H1 (cell line): ENCODE data around the gene ACTN2. TPM values are rescaled to one million over a fixed set of nuclear protein-coding genes. Genes with fewer than 3 reads are reported as not detected.

Source experiments
- CTCF ChIA-PET: fragments of 300-600 bp; sonication (Branson Sonifier 250); formaldehyde crosslinking; loops from one replicate; lab custom pipeline; 2021; ENCODE audit not compliant: partially characterized antibody; lab: Charles Lee
- POLR2A ChIA-PET: fragments of 300-600 bp; sonication (Branson Sonifier 250); formaldehyde crosslinking; loops from one replicate; lab custom pipeline; 2021; ENCODE audit warnings: inconsistent platforms; ENCODE audit not compliant: partially characterized antibody; lab: Charles Lee
- DNase-seq, 2 experiments: peaks; one replicate each; pipeline versions ENCODE4 v3.0.0 to v3.0.0-alpha.2; 2010 to 2022; ENCODE audit warnings: low spot score in 2 of 2, low read depth in 1 of 2, mixed read lengths in 1 of 2
- FAIRE-seq: peaks from 2 replicates; lab custom pipeline; 2011; peaks lifted over from hg19 to GRCh38; lab: Jason Lieb, UNC
- H2AFZ ChIP-seq: 2 replicates; pipeline ENCODE4 v1.8.1; 2012; ENCODE audit warnings: low read length, inconsistent platforms
- H2AK5ac ChIP-seq: 2 replicates; pipeline ENCODE4 v1.6.1; 2013; ENCODE audit warnings: low read depth, low read length
- H2BK120ac ChIP-seq: replicated peaks from 2 replicates; pipeline ENCODE3; 2013; ENCODE audit warnings: low read depth, low read length, inconsistent platforms
- H2BK12ac ChIP-seq: 2 replicates; pipeline ENCODE4 v1.6.1; 2013; ENCODE audit warnings: low read depth, low read length
- H2BK15ac ChIP-seq: 2 replicates; pipeline ENCODE4 v1.6.1; 2013; ENCODE audit warnings: low read length
- H2BK20ac ChIP-seq: 2 replicates; pipeline ENCODE4 v1.6.1; 2013; ENCODE audit warnings: low read length
- H2BK5ac ChIP-seq: 2 replicates; pipeline ENCODE4 v1.6.1; 2013; ENCODE audit warnings: low read depth, low read length
- H3K14ac ChIP-seq: 2 replicates; pipeline ENCODE4 v1.6.1; 2013; ENCODE audit warnings: inconsistent platforms; ENCODE audit not compliant: insufficient read length
- H3K18ac ChIP-seq: 2 replicates; pipeline ENCODE4 v1.6.1; 2013; ENCODE audit warnings: low read length; ENCODE audit errors: extremely low read depth
- H3K23ac ChIP-seq: 2 replicates; pipeline ENCODE4 v1.6.1; 2013; ENCODE audit warnings: inconsistent platforms; ENCODE audit not compliant: insufficient read length
- H3K23me2 ChIP-seq: 2 replicates; pipeline ENCODE4 v1.6.1; 2013; ENCODE audit warnings: low read depth, low read length
- H3K27ac ChIP-seq: 2 replicates; pipeline ENCODE4 v1.6.1; 2011; ENCODE audit warnings: low read depth, low read length, inconsistent platforms
- H3K27me3 ChIP-seq, 4 experiments: replicated peaks in 1 of 4; 1 replicate in 1 of 4; 2 replicates in 3 of 4; pipeline versions ENCODE4 v1.6.1 to v1.8.1; 2011 to 2013; ENCODE audit warnings: low read length in 3 of 4, mild to moderate bottlenecking in 3 of 4, inconsistent platforms in 2 of 4, mixed read lengths in 2 of 4, moderate library complexity in 1 of 4; ENCODE audit not compliant: control insufficient read depth in 3 of 4, insufficient read depth in 3 of 4; ENCODE audit errors: extremely low read depth in 1 of 4
- H3K36me3 ChIP-seq, 4 experiments: 2 replicates each; pipeline versions ENCODE4 v1.6.1 to v1.8.1; 2011 to 2013; ENCODE audit warnings: mild to moderate bottlenecking in 4 of 4, low read length in 3 of 4, moderate library complexity in 2 of 4, control low read depth in 1 of 4, inconsistent platforms in 1 of 4; ENCODE audit not compliant: insufficient read depth in 4 of 4, control insufficient read depth in 2 of 4
- H3K4ac ChIP-seq: replicated peaks from 2 replicates; pipeline ENCODE3; 2013; ENCODE audit warnings: low read length, low read depth, mixed read lengths, inconsistent platforms; ENCODE audit not compliant: insufficient read length
- H3K4me1 ChIP-seq, 4 experiments: replicated peaks in 1 of 4; 1 replicate in 1 of 4; 2 replicates in 3 of 4; pipeline versions ENCODE4 v1.6.1 to v1.8.1; 2011 to 2013; ENCODE audit warnings: low read length in 3 of 4, inconsistent platforms in 2 of 4, mixed read lengths in 1 of 4; ENCODE audit not compliant: insufficient read depth in 4 of 4, control insufficient read depth in 3 of 4
- H3K4me2 ChIP-seq, 2 experiments: 2 replicates each; pipeline versions ENCODE4 v1.6.1 to v1.8.1; 2011 to 2013; ENCODE audit warnings: low read depth in 2 of 2, low read length in 2 of 2, control low read depth in 1 of 2, inconsistent platforms in 1 of 2, mild to moderate bottlenecking in 1 of 2; ENCODE audit not compliant: insufficient read depth in 1 of 2
- H3K4me3 ChIP-seq, 4 experiments: fragments of 200-600, 300-600 bp in 1 of 4; sonication (generic), shearing (Covaris generic), sonication (Bioruptor Twin) in 1 of 4; 2 replicates each; pipeline versions ENCODE4 v1.5.1 to v1.8.1; 2011 to 2016; ENCODE audit warnings: low read length in 4 of 4, low read depth in 3 of 4, control low read depth in 2 of 4, inconsistent platforms in 2 of 4, mild to moderate bottlenecking in 2 of 4, mixed read lengths in 1 of 4, moderate library complexity in 1 of 4; ENCODE audit not compliant: insufficient read depth in 2 of 4; ENCODE audit errors: extremely low read depth in 1 of 4
- H3K56ac ChIP-seq: replicated peaks from 2 replicates; pipeline ENCODE3; 2013; ENCODE audit warnings: low read depth, mild to moderate bottlenecking, mixed read lengths, low read length, inconsistent platforms; ENCODE audit not compliant: insufficient read length
- H3K79me1 ChIP-seq: 2 replicates; pipeline ENCODE4 v1.6.1; 2013; ENCODE audit warnings: low read depth, low read length, control low read depth
- H3K79me2 ChIP-seq, 2 experiments: 2 replicates each; pipeline versions ENCODE4 v1.6.1 to v1.8.1; 2012 to 2013; ENCODE audit warnings: low read length in 2 of 2, mild to moderate bottlenecking in 2 of 2, inconsistent platforms in 1 of 2; ENCODE audit not compliant: insufficient read depth in 2 of 2, control insufficient read depth in 1 of 2
- H3K9ac ChIP-seq, 4 experiments: replicated peaks in 1 of 4; 1 replicate in 1 of 4; 2 replicates in 3 of 4; pipeline versions ENCODE4 v1.6.1 to v1.8.1; 2011 to 2013; ENCODE audit warnings: low read depth in 3 of 4, low read length in 3 of 4, control low read depth in 2 of 4, mild to moderate bottlenecking in 2 of 4, moderate library complexity in 2 of 4, inconsistent platforms in 1 of 4; ENCODE audit errors: extremely low read depth in 1 of 4
- H3K9me3 ChIP-seq, 2 experiments: 2 replicates each; pipeline versions ENCODE4 v1.6.1 to v1.8.1; 2012 to 2013; ENCODE audit warnings: mild to moderate bottlenecking in 2 of 2, moderate library complexity in 2 of 2, control low read depth in 1 of 2, inconsistent platforms in 1 of 2, low read depth in 1 of 2, low read length in 1 of 2, mixed read lengths in 1 of 2; ENCODE audit not compliant: insufficient read depth in 2 of 2
- H4K20me1 ChIP-seq, 2 experiments: replicated peaks in 1 of 2; 2 replicates each; pipeline versions ENCODE3 to v1.8.1; 2011 to 2013; ENCODE audit warnings: inconsistent platforms in 2 of 2, low read length in 2 of 2, mild to moderate bottlenecking in 1 of 2; ENCODE audit not compliant: insufficient read depth in 2 of 2, control insufficient read depth in 1 of 2
- H4K5ac ChIP-seq: 2 replicates; pipeline ENCODE4 v1.6.1; 2013; ENCODE audit warnings: low read length, low read depth, mixed read lengths, inconsistent platforms; ENCODE audit not compliant: insufficient read length
- H4K8ac ChIP-seq: 2 replicates; pipeline ENCODE4 v1.8.0; 2013; ENCODE audit warnings: mild to moderate bottlenecking, moderate library complexity, low read length, inconsistent platforms; ENCODE audit not compliant: insufficient read depth; ENCODE audit errors: extremely low read depth
- H4K91ac ChIP-seq: replicated peaks from 2 replicates; pipeline ENCODE3; 2013; ENCODE audit warnings: low read length, mixed read lengths, inconsistent platforms; ENCODE audit not compliant: insufficient read length
- POLR2A ChIP-seq, 2 experiments: IDR thresholded peaks; 1 replicate in 1 of 2; 2 replicates in 1 of 2; pipeline ENCODE4 v1.6.1; 2011; ENCODE audit warnings: low read depth in 2 of 2, low read length in 2 of 2, mild to moderate bottlenecking in 2 of 2; ENCODE audit errors: control extremely low read depth in 1 of 2
- WGBS, 2 experiments: shearing (Covaris generic) in 1 of 2; methylation state at CpG; one replicate each; pipeline versions ENCODE4 v1.1.6 to v1.1.7; 2013 to 2015; ENCODE audit warnings: low lambda C conversion rate in 2 of 2, mixed read lengths in 2 of 2, inconsistent platforms in 1 of 2, low coverage in 1 of 2, missing lambda C conversion rate in 1 of 2; ENCODE audit not compliant: insufficient replicate concordance in 2 of 2, insufficient coverage in 1 of 2, insufficient read length in 1 of 2; ENCODE audit errors: extremely low coverage in 1 of 2, missing lambda C conversion rate in 1 of 2; 5-methylcytosine and 5-hydroxymethylcytosine counted together
- polyA plus RNA-seq, 7 experiments: library from polyadenylated mRNA; depleted of rRNA in 3 of 7; stranded (reverse) in 5 of 7; unstranded in 2 of 7; fragments of >200 nt in 5 of 7; fragments of 200-250 nt in 2 of 7; gene quantifications; 1 replicate in 5 of 7; 2 replicates in 1 of 7; 4 replicates in 1 of 7; pipeline versions ENCODE4 v1.2.1 to v1.2.3, GENCODE V29; 2011 to 2013; ENCODE audit warnings: missing spikeins in 2 of 7, mixed read lengths in 2 of 7
- total RNA-seq: library from RNA; stranded (reverse); fragmentation: NEBNext Ultra II Directional; extraction: Animal tissue kit (Norgen Biotek cat#: 25700); gene quantifications from 2 replicates; pipeline ENCODE4 v1.2.1, GENCODE V29; 2021

ACTN2 gene
- total and polyA plus RNA-seq, 2 of the 8 experiments (the other 6 are each of a cell fraction or from before 2014, with no cell fraction given), result 1.9 to 4.1 TPM

- peaks cover 0 to 2% (median 0%) of the 10 kb centered on the region in 4 experiments; a peak in 1 of 8 replicates for H3K36me3 ChIP-seq
- H2AK5ac ChIP-seq, result no peak overlapping the region
- no peak overlapping the region for H4K91ac ChIP-seq
- no peak overlapping the region for H2BK120ac ChIP-seq
- H3K23me2 ChIP-seq, result no peaks in the 10 kb centered on the region
- DNase-seq (no peak), FAIRE-seq (no peak)
- no peak overlapping the region for H3K27ac ChIP-seq
- no peak overlapping the region for H2BK12ac ChIP-seq
- no peak overlapping the region for H3K4ac ChIP-seq
- no peak overlapping the region for H3K23ac ChIP-seq
- no peak overlapping the region for H3K9ac ChIP-seq
- H3K14ac ChIP-seq, result no peak overlapping the region
- no peaks in the 10 kb centered on the region for H3K27me3 ChIP-seq
- no peaks in the 10 kb centered on the region for H3K9me3 ChIP-seq
- 56% methylated on average over 1 of the region's 1 CpG; no CpG with 5 or more reads in 1 of the 2 experiments for WGBS, 2 experiments
- no peak overlapping the region for H2BK15ac ChIP-seq
- H3K4me3 ChIP-seq, result no peak overlapping the region
- no peaks in the 10 kb centered on the region for H3K79me2 ChIP-seq
- no peak overlapping the region for H2BK5ac ChIP-seq
- no peak overlapping the region for H2AFZ ChIP-seq
- no peak overlapping the region for H3K4me2 ChIP-seq
- ChIA-PET POLR2A (no interaction called here), CTCF (interaction anchor here (0.6 to 1.6 kb wide), 6 partner anchors 16 to 117 kb away, joined by 3 read pairs; no protein-coding TSS in a partner anchor)
- H2BK20ac ChIP-seq, result no peak overlapping the region
- no peaks in the 10 kb centered on the region for H3K79me1 ChIP-seq
- H4K8ac ChIP-seq, result no peak overlapping the region
- H3K4me1 ChIP-seq, result no peaks in the 10 kb centered on the region
- no peak overlapping the region for H3K18ac ChIP-seq
- H3K56ac ChIP-seq, result no peak overlapping the region
- no peaks in the 10 kb centered on the region for H4K20me1 ChIP-seq
- no peak overlapping the region for H4K5ac ChIP-seq
- TF ChIP-seq POLR2A (IDR thresholded peaks at IDR 0.05; ENCODE audit: control extremely low read depth in 1 of 2, low read depth in 2 of 2, low read length in 2 of 2), result no peak
Measured at GRCh38 chr1:236720611-236721010, 34.3 kb downstream of the ACTN2 start.
